GM19438 (cell line): ENCODE measurements around the gene KCNH5.

Source experiments
- ATAC-seq: cut with Tn5 transposase; IDR thresholded peaks from one replicate; pipeline ENCODE4 v1.9.1; 2021; ENCODE audit warnings: low read depth; ENCODE audit not compliant: unreplicated experiment

Gene KCNH5

DNA sequence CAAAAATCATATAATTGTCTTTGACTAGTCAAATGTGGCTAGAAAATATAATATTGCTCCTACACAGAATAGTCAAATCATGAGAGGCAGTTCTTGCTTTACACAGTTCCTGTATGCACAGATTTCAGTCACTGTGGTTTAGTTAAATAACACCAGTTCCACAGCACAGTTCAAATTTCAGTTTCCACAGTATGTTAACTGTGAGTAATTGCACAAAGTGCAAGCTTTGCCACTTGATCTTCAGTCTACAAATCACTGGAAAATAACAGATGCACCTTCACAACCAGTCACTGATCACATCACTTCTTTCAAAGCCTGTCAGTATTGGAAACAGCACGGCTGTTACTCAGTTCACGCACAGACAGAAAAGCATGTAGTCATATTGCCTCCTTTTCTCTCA lies 38.7 kb downstream of the KCNH5 start:
- ATAC-seq = no peak

DNA sequence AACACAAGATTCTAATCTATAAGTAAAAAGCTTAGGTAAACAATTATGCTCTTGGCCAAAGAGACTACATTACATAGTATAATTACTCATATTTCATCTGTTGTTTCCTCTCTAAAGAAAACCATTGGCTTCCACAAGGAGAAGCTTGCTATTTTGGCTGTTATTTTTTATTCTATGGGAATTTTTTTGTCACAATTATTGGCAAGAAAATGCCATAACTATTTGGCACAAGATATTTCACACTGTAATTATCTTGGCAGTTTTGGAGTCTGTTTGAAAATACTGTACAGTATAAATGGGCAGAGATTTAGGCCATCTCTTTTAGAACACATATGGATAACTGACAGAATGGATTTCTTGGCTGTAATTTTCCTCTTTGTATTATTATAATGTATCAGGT lies 51.2 kb downstream of the KCNH5 start:
- ATAC-seq = no peak

DNA sequence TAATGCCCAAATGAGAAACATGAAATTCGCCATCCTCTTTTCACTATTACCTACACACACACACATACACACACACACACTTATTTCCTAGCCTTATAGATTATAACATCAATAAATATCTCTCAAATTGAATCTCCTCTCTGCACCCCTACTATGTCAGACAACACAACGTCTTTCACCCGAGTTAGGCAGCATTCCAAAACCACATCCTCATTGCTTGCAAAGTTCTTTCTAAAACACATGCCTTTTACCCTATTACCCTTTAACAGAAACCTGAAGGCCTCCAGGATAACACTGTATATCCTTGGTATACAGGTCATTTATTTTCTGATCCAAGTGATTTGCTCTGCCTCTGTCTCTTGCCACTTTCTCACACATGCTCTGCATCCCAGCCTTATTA lies 56.3 kb downstream of the KCNH5 start:
- ATAC-seq = no peak

DNA sequence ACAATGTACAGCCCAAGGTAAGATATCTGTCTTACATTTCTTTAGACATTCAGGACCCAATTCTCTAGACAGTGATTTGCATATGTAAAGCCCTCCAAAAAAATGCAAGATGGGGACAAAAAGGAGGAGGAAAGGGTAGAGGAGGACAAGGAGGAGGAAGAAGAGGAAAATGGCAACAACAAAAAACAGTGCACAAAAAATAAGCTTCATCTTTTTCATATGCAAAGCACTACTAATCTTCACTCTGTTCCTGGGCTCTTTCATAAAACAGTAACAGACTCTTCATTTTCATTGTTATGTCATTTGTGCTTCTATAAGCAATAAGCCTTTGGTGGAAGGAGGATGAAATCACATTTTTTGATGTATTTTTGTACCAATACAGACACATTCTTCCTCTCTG lies 61.4 kb downstream of the KCNH5 start:
- ATAC-seq = no peak

DNA sequence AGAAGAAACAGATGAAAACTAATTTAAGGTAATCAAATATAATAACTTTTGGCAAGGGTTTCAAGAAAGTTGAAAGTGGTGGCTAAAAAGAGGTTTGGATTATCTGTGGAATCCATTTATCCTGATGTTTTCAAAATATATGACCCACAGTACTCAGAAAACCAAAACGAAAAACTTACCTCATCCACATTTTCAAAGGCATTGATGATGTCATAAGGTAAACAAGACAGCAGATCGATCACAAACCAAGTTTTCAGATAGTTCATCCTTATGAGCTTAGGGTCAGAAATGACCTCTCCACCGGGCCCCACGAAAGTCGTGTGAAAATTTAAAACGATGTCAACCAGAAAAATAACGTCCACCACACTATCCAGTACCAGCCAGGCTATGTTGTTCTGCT lies 64.6 kb downstream of the KCNH5 start:
- ATAC-seq = no peak

DNA sequence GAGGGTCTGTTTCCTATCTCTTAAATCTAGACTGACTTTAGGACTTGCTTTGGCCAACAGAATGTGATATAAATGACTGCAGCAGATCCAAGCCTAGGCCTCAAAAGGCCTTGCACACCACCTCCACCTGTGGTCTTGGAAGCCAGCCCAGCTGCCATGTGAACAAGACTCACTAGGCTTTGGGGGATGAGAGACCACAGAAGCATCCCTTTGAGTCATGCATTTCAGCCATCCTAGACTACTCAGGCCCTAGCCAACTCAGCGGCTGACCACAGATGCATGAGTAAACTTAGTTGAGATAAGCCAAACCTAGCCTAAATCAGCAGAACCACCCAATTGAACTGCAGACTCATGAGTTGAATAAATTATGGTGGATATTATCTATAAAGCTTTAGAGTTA lies 87.7 kb downstream of the KCNH5 start:
- no peak for ATAC-seq

DNA sequence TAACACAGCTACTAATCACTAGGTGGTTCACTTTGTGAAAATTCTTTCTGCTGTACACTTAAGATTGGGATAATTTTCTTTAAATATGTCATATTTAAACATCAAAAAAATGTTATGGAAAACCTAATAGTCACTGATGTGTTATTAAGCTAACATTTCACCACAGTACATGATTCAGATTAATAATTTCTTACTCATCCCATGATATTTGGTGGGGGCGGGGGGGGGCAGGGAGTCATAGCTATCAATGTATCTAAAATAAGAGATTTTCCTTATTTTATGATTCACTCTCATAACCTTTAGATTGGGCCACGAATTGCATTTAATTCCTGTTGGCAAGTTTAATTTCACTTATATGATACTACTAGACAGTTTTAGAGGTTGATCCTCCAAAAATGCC lies 88.8 kb downstream of the KCNH5 start:
- ATAC-seq = no peak

DNA sequence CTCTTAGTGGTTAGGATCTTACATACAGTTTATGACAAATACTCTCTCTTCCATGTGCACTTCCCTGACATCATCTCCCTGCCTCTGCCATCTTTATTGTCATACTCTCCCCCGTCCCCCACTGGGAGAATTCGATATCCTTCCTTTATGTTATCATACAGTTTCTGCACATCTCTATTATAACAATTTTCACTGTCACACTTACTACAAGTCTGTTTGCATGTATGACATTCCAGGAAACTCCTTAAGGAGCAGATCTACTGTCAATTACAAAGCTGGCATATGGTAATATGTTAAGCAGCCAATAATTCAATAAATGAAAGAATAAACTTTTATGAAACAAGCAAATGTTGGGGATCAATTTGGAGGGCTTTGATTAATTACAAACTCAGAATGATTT lies 91.1 kb downstream of the KCNH5 start:
- no peak for ATAC-seq

DNA sequence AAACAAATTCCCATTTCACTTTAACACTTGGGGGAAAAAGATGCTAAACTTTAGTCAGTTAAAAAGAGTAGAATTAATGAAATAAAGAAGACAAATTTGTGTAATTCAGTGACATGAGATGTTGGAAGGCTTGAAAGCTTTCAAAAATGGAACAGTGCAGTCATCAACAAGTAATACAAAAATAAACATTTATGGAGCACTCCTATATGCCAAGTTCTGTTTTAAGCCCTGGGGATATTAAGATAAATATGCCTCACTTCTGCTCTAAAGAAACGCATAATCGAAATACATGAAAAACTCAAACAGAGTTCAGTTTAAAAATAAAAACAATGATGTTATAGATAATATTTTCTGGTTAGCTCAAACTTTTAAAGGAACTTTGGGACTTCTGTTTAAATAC lies 93.0 kb downstream of the KCNH5 start:
- no peak for ATAC-seq

DNA sequence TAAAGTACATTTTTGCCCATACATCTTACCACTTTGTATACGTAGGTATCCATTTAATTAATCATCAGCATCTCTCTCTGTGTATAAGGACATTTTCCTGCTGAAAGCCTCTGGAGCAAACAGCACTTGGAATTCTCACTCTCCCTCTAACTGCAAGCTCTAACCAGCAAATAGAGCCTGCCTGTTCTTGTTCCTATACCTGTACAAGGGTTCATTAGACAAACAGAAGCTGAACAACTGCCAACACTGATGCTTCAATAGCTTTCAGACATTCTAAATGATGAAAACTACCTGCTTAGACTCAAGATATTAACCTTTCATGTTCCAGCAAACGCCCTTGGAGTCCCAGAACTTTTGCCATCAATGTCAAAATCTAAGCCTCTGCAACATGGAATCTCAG lies 98.0 kb downstream of the KCNH5 start:
- ATAC-seq = no peak

DNA sequence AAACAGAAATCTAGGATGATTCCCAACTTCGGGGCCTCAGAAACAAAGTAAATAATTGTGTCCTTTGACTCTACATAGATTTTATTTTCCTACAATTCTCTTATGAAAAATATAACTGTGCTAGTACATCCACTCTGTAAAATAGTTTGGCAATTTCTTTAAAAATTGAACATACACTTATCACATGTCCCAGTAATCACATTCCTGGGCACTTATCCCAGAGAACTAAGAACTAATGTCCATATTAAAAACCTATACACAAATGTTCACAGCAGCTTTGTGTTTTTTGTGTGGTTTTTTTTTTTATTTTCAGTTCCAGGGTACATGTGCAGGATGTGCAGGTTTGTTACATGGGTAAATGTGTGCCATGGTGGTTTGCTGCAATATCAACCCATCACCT lies 99.0 kb downstream of the KCNH5 start:
- no peak for ATAC-seq

DNA sequence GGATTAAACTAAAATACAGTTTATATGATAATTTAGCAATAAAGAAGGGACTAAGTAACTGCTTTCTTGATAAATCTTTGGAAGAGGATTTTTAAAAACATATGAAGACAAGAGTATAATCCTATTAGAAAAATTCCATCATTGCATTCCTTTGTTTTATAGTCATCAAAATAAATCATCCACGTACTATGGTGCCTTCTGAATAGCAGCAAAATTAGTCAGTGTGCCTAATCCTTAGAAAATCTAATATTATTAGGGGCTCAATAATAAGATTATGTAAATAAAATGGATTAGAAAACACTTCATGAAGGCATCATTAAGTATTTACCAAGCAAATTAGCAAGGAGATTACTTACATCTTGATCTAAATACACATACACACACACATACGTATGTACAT lies 102.1 kb downstream of the KCNH5 start:
- no peak for ATAC-seq

DNA sequence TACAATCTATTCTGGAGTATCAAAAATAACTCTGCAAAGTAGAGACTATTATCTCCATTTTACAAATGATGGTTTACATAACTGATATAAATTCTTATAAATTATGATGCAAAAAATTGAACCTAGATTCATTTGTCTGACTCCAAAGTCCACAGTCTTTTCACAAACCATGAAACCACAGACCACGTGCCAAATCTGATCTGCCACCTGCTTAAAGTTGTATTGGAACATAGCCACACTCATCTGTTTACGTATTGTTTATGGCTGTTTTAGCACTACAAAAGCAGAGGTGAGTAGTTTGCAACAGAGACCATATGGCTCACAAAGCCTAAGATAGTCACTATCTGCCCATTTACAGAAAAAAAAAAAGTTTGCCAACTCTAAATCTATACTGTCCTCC lies 105.3 kb downstream of the KCNH5 start:
- ATAC-seq = no peak

DNA sequence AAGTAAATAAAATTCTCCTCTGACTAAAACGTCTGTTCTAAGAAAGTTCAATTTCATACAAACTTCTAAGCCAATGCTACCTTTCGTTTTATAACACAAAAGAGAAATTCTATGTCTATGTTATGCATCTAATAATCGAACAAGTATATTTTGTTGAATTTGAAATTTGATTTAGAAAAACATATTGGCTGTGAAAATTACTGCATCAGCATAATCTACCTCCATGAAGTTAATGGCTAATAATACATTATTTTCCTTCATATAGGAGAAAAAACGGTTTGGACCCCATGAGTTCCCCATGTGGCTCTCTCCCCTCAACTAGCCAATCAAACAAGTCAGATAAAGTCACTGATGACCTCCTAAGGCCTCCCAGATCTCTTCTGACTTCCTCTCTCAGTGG lies 106.5 kb downstream of the KCNH5 start:
- no peak for ATAC-seq

DNA sequence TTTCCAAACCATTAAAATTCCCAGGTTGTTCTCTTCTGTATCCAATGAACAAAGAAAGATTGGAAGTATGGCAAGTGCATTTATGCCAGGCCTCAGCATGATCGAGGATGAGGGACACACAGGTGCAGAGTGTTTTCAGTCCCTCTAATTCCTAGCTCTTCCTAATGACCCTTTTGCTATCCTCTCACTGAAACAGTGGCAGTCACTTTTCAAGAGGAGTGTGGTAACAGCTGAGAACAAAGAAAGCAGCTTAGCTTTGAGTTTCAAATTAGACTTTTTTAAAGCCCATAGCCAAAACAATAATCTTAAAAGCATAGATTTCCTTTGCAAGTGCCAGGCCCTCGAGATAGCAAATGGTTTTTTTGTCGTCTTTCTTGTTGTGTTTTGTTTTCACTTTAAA lies 110.8 kb downstream of the KCNH5 start:
- ATAC-seq = no peak

DNA sequence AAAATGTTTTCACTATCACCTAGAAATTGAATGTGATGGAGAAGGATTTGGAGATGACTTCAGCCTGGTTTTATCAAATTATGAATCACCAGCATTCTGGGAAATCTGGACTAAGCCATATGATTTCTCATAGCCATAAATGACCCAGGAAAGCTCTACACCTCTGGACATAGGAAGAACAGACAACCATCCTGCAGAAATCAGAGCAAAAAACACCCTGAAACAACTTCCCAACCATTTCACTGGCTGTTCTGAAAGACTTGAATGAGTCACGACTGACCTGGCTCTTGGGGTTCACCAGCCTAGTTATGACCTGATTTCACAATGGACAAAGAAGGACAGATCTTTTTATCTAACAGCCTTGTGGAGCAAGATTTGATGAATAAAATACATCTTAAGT lies 123.8 kb downstream of the KCNH5 start:
- ATAC-seq = no peak

DNA sequence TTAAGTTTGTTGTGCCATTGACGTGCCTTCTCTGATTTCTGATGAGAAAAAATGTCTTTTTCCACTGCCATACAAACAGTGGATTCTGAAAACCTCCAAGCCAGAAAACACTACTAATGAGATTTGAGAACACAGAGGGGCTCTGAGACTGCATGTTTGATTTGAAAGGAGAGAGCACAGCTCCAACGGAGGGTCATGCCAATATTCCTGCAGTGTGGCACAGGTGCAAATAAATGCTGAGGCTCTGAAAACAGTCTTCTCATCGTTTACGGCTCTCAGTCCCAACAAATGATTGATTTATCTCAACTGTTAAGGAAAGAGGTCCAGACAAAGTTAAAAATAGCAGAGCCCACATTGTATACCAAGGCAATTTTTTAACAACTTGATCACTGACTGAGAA lies 128.7 kb downstream of the KCNH5 start:
- ATAC-seq = no peak

DNA sequence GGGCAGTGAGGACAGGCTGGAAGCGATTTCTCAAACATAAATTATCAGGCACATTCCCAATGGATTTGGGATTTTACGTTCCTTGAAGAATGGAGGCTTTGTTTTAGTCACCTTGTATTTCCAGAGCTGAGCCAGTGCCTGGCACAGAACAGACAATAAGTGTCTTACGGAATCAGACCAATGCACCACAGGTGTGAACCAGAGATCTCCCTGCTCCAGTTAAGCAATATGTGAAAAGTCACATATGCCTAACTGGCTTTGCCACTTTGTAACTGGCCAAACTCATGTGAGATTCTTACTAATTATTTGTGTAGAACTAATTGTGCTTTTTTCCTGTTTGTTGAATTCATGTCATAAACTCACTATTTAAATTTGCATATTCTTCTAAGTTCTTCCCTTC lies 130.4 kb downstream of the KCNH5 start:
- ATAC-seq = no peak

DNA sequence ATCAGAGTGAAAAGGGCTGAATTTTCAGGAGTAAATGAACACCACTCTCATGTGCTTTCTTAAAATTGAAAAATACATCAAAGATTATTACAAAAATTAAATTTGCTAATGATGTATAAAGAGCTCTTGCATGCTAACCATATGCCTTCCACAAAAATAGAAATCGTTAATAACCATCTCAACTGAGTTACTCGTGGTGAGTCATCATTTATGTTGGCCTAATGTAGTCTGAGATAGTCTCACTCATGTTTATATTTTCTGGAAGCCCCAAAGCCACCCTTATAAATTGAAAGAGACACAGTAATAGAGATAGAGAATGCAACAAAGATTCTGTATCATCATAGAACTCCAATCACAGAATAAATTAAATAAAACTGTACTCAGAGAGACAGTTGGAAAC lies 131.2 kb downstream of the KCNH5 start:
- ATAC-seq = no peak

DNA sequence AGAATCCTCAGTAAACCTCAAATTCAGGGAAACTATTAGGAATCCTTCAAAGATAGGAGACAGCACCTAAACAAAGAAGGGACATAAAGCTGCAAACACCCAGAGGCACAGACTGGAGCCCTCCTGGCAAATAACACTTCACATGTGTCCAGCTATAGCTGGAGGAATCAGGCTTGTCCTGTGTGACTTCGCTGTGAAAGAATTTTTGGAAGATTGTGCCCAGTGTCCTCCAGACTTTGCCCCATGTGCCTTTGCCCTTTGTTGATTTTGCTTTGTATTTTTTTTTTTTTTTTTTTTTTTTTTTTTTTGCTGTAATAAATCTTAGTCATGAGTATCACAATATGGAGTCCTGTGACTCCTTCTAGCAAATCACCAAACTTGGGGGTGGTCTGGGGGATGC lies 136.8 kb downstream of the KCNH5 start:
- no peak for ATAC-seq

DNA sequence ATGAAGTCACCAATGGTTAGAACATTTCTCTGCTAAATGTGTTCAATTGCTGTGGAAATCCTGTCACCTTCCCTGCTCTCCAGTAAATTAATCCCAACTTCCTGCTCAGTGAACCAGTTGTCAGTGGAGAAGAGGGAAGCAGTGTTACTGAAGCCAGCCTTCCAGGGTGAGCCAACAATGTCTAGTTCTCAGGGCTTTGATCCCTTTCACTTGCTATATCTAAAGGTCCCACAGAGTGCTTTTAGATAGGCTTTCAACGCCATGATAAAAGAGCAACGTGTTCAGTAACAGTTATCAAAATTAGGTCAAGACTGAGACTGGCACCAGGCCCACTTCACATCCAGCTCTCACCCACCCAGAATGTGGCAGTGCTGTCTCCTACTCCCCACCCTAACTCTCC lies 139.7 kb downstream of the KCNH5 start:
- no peak for ATAC-seq

DNA sequence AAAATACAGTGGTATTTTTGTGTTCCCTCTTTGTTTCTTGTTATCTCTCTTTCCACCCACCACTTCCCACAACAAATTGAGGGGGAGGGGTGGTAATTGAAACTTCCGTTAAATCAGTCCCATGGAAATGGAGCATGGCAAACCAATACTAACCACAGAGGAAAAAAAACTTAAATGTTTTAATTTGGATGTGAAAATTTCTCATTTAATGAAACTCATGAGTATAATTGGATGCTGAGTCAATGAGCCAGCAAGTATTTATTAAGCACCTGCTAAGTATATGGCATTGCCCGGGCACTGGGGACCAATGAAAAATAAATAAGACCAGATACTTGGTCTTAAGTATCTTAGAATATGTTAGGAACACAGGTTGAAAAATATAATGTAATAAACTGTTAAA lies 147.5 kb downstream of the KCNH5 start:
- ATAC-seq = no peak

DNA sequence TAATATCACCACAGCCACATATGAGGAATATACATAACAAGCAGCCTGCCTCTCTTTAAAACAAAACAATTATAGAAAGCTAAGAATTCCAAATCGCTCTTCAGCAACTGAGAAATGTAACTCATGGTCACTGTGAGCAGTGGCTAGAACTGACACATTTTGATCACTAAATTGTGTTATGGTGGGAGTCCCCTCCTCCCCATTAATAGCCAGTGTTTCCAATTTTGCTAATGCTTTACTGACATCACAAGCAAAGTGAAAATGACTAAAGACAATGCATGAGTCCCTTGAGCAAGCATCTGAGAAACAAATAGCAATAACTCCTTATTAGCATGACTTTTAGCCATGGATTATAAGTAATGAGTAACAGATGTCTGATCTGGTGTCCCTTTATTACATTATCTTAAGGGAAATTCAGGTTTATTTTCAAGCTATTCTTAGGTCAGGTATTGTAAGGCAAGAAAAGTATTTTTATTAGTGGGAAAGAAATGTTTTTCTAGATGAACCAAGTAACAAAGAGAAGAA lies 148.3 kb downstream of the KCNH5 start:
- ATAC-seq = no peak

DNA sequence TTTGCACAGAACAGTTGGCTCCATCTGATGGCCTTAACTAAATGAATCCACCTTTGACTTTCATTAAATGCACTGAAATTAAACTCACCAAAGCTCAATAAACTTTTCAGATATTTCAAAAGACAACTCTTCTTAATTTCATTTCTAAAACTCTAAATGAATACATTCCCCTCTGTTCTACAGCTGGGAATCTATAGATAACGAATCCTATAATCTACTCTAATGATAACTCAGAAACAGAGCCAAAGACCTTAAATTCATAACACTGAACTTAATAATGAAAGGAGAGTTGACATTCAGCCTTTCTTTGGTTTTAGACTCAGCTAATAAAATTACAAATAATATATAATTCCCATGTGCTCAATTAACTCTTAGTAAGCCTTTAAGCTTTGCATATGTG lies 150.5 kb downstream of the KCNH5 start:
- ATAC-seq = no peak
